Colonic mucosa (tissue), 4 donors: Measurements from ENCODE around the gene EFCAB12. TPM values are rescaled to one million over a fixed set of nuclear protein-coding genes. Genes with fewer than 3 reads are reported as not detected.

Experiments used
- DNase-seq: peaks from one replicate; pipeline ENCODE4 v3.0.0-alpha.2; 2020
- H3K27ac ChIP-seq: fragments of 200-600 bp; one replicate; pipeline ENCODE4 v1.8.0; 2021
- H3K27me3 ChIP-seq: fragments of 200-600 bp; one replicate; pipeline ENCODE4 v1.8.0; 2021
- H3K36me3 ChIP-seq: fragments of 200-600 bp; one replicate; pipeline ENCODE4 v1.8.0; 2021
- H3K4me1 ChIP-seq: fragments of 200-600 bp; one replicate; pipeline ENCODE4 v1.8.0; 2021; ENCODE audit warnings: mild to moderate bottlenecking
- H3K4me3 ChIP-seq: fragments of 200-600 bp; one replicate; pipeline ENCODE4 v1.8.0; 2021
- H3K9ac ChIP-seq, 2 donors: one replicate each; pipeline ENCODE4 v1.7.0; 2013; ENCODE audit warnings: control low read depth in 2 of 2, low read depth in 2 of 2, low read length in 2 of 2
- H3K9me3 ChIP-seq: fragments of 200-600 bp; one replicate; pipeline ENCODE4 v1.8.0; 2021
- CTCF ChIP-seq: fragments of 200-600 bp; IDR thresholded peaks from one replicate; pipeline ENCODE4 v1.8.0; 2022; ENCODE audit warnings: antibody characterized with exemption, mild to moderate bottlenecking
- intact Hi-C: fragments of 100-400 bp; cut with DNase I; formaldehyde crosslinking; loops from one replicate; pipeline ENCODE4 v1.14.1; 2022
- total RNA-seq, 2 donors: library from RNA; stranded (reverse); fragmentation: NEBNext Ultra II Directional in 1 of 2; extraction: Animal tissue kit (Norgen Biotek cat#: 25700) in 1 of 2; gene quantifications; one replicate each; pipeline ENCODE4 v1.2.1, GENCODE V29; 2021
- donor health status: healthy.
- donor health status: DM: no; HTN: no; CAD: no.
- donor health status: DM: no; HTN: no; CAD: no.

EFCAB12 gene
- total RNA-seq, 2 donors from 2014 or later = 0.16 to 0.47 TPM

GRCh38 chr3:129352650-129353588, 75.5 kb downstream of the EFCAB12 start:
- Histone ChIP-seq H3K36me3 (no peaks in the 10 kb centered on the region), H3K9me3 (no peaks in the 10 kb centered on the region), H3K27me3 (no peaks in the 10 kb centered on the region), H3K27ac (no peak overlapping the region), H3K9ac (no peak overlapping the region), H3K4me3 (no peak overlapping the region), H3K4me1 (no peaks in the 10 kb centered on the region)
- TF ChIP-seq CTCF = no peak
- no peak for DNase-seq
- intact Hi-C loops = no loop called here

GRCh38 chr3:129352045-129352444, 76.4 kb downstream of the EFCAB12 start:
- H3K4me3 ChIP-seq = no peak overlapping the region
- H3K36me3 ChIP-seq = no peaks in the 10 kb centered on the region
- intact Hi-C loops = no loop called here
- no peak overlapping the region for H3K27ac ChIP-seq
- H3K4me1 ChIP-seq = no peaks in the 10 kb centered on the region
- no peaks in the 10 kb centered on the region for H3K27me3 ChIP-seq
- H3K9me3 ChIP-seq = no peaks in the 10 kb centered on the region
- no peak for DNase-seq
- H3K9ac ChIP-seq = no peak overlapping the region
- no peak for TF ChIP-seq CTCF

Other genes with a start within 250 kb of the EFCAB12 start
- 100 to 1,000 TPM; 204 to 279 TPM for gene CNBP, start 244.7 kb downstream of the EFCAB12 start, total RNA-seq
- gene COPG1, start 179.0 kb downstream of the EFCAB12 start, total RNA-seq = 100 to 1,000 TPM; 285 to 288 TPM
- gene HMCES, start 149.8 kb downstream of the EFCAB12 start, total RNA-seq = 10 to 100 TPM; 45.0 to 53.7 TPM
- 10 to 100 TPM; 25.0 to 28.9 TPM for gene MBD4, start 11.3 kb upstream of the EFCAB12 start, total RNA-seq
- gene IFT122, start 11.6 kb upstream of the EFCAB12 start, total RNA-seq = 10 to 100 TPM; 15.6 to 31.5 TPM
- gene RHO, start 100.0 kb upstream of the EFCAB12 start, total RNA-seq = not detected
- gene H1-8, start 114.5 kb upstream of the EFCAB12 start, total RNA-seq = not detected
- 10 to 100 TPM; 25.6 to 26.7 TPM for gene PLXND1, start 178.0 kb upstream of the EFCAB12 start, total RNA-seq